ENCODE measurements around the gene VTI1A.

The VTI1A gene

DNA sequence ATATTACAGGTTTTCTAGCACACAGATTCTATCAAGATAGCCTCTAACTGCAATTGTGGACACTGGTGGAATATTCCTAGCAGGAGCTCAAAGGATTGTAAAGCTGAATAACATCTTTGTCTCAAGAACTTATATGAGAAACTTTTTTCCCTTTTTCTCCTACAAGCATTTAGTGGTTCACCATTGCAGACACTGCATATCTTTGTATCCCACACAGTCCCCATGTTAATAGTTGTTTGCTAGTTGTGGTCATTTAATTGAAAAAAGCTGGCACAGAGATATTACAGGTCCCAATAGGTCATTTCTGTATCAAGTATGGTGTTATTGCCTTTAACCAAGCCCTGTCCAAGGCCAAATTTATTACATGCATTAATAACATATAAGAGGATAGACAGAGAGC lies 276.9 kb downstream of the VTI1A start:
- Histone ChIP-seq H3K79me2 (ENCODE audit: insufficient read depth, low read length) (no peaks in the 10 kb centered on the region), H3K9me3 (ENCODE audit: insufficient read depth, low read depth, low read length) (no peaks in the 10 kb centered on the region), H3K9ac (ENCODE audit: low read depth, low read length, poor library complexity, severe bottlenecking) (no peak overlapping the region), H3F3A (ENCODE audit: low read depth) (no peaks in the 10 kb centered on the region), H3K27me3 (ENCODE audit: insufficient read depth, low read length, poor library complexity, severe bottlenecking) (no peaks in the 10 kb centered on the region), H3K36me3 (ENCODE audit: insufficient read depth, low read length) (no peaks in the 10 kb centered on the region), H3K4me1 (ENCODE audit: insufficient read depth, low read length, poor library complexity, severe bottlenecking) (no peaks in the 10 kb centered on the region), H3K4me2 (ENCODE audit: low read depth, low read length, poor library complexity, severe bottlenecking) (no peak overlapping the region), H3K4me3 (ENCODE audit: low read length, poor library complexity, severe bottlenecking) (no peak overlapping the region), H4K20me1 (ENCODE audit: insufficient read depth, low read length, poor library complexity, severe bottlenecking) (no peaks in the 10 kb centered on the region), H3K9me2 (replicated peaks; ENCODE audit: low read depth, low read length) (no peaks in the 10 kb centered on the region), H2AFZ (ENCODE audit: low read length) (no peak overlapping the region)
- TF ChIP-seq EZH2phosphoT487 (IDR thresholded peaks at IDR 0.05; ENCODE audit: borderline replicate concordance) = no peak
- TF ChIP-seq, protein P1, sequence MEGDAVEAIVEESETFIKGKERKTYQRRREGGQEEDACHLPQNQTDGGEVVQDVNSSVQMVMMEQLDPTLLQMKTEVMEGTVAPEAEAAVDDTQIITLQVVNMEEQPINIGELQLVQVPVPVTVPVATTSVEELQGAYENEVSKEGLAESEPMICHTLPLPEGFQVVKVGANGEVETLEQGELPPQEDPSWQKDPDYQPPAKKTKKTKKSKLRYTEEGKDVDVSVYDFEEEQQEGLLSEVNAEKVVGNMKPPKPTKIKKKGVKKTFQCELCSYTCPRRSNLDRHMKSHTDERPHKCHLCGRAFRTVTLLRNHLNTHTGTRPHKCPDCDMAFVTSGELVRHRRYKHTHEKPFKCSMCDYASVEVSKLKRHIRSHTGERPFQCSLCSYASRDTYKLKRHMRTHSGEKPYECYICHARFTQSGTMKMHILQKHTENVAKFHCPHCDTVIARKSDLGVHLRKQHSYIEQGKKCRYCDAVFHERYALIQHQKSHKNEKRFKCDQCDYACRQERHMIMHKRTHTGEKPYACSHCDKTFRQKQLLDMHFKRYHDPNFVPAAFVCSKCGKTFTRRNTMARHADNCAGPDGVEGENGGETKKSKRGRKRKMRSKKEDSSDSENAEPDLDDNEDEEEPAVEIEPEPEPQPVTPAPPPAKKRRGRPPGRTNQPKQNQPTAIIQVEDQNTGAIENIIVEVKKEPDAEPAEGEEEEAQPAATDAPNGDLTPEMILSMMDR (conservative IDR thresholded peaks at IDR 0.05; ENCODE audit: low read length) = no peak

DNA sequence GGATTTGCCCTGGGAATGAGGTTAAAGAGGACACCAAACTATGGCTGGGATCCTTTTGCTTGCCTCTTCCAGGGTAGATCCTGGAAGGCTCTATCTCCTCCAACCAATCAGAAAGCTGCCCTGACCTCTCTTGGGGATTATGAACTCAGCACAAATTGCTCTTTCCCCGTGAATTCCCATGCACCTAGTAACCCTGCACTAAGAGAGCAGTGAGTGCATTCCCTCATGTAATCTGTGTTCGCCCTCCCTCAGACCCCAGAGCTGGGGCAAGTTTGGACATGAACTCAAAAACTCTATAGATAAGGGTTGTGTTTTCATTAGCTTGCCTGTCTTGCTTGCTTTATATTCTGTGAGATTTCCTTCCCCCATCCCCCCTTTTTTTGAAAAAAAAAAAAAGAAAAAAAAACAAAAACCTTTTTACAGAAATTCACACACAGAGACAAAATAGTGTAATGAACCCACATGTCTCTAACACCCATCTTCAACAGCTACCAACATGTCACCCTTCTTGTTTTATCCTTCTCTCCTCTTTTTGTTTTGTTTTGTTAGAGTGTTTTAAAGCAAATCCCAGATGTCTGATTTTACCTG lies 277.5 kb downstream of the VTI1A start:
- no peak overlapping the region for H2AFZ ChIP-seq (ENCODE audit: low read length)
- no peaks in the 10 kb centered on the region for H3K27me3 ChIP-seq (ENCODE audit: insufficient read depth, low read length, poor library complexity, severe bottlenecking)
- no peaks in the 10 kb centered on the region for H3K9me3 ChIP-seq (ENCODE audit: insufficient read depth, low read depth, low read length)
- TF ChIP-seq, protein P1 (conservative IDR thresholded peaks at IDR 0.05; ENCODE audit: low read length) = no peak
- no peak for TF ChIP-seq EZH2phosphoT487 (IDR thresholded peaks at IDR 0.05; ENCODE audit: borderline replicate concordance)
- no peaks in the 10 kb centered on the region for H3K36me3 ChIP-seq (ENCODE audit: insufficient read depth, low read length)
- no peaks in the 10 kb centered on the region for H3F3A ChIP-seq (ENCODE audit: low read depth)
- H3K4me2 ChIP-seq (ENCODE audit: low read depth, low read length, poor library complexity, severe bottlenecking) = no peak overlapping the region
- H3K79me2 ChIP-seq (ENCODE audit: insufficient read depth, low read length) = no peaks in the 10 kb centered on the region
- no peaks in the 10 kb centered on the region for H3K9me2 ChIP-seq (replicated peaks; ENCODE audit: low read depth, low read length)
- H3K4me3 ChIP-seq (ENCODE audit: low read length, poor library complexity, severe bottlenecking) = no peak overlapping the region
- H3K9ac ChIP-seq (ENCODE audit: low read depth, low read length, poor library complexity, severe bottlenecking) = no peak overlapping the region
- H3K4me1 ChIP-seq (ENCODE audit: insufficient read depth, low read length, poor library complexity, severe bottlenecking) = no peaks in the 10 kb centered on the region
- no peaks in the 10 kb centered on the region for H4K20me1 ChIP-seq (ENCODE audit: insufficient read depth, low read length, poor library complexity, severe bottlenecking)

DNA sequence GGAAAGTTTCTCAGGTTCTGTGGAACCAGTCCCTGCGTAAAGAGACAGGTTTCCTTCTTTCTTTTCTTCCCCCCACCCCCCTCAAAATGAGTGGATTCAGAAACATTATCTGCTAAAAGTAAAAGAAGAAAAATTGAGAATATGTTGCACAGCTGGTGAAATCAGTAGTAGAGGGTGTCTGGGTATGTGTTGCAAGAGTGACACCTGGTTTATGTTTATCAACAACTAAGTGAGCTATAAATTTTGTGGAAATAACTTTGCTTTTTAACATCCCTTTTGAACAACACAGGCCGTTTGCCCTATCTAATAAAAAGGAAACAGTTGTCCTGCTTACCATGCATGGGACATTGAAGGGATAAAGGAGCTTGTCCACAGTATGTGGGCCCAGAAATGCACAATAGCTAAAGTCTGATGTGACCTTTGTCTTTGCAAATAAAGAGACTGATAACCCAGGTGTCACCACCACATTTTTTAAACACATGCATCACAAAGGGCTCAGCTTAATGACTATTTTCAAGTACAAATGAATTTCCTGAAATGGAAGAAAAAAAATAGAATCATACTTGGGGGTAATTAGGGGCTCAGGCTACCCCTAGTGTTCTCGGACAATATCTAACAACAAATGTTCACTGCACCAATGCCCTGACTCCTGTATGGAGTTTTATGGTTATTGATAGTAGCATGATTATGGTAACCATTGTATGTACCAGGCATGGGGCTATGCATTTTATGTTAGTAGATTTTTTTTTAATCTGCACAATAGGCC lies 281.3 kb downstream of the VTI1A start:
- H4K20me1 ChIP-seq (ENCODE audit: insufficient read depth, low read length, poor library complexity, severe bottlenecking) = no peaks in the 10 kb centered on the region
- no peaks in the 10 kb centered on the region for H3K9me3 ChIP-seq (ENCODE audit: insufficient read depth, low read depth, low read length)
- peaks cover 11% of the 10 kb centered on the region for H3K4me1 ChIP-seq (ENCODE audit: insufficient read depth, low read length, poor library complexity, severe bottlenecking)
- no peaks in the 10 kb centered on the region for H3K36me3 ChIP-seq (ENCODE audit: insufficient read depth, low read length)
- H3K79me2 ChIP-seq (ENCODE audit: insufficient read depth, low read length) = no peaks in the 10 kb centered on the region
- no peaks in the 10 kb centered on the region for H3K9me2 ChIP-seq (replicated peaks; ENCODE audit: low read depth, low read length)
- no peak overlapping the region for H3K9ac ChIP-seq (ENCODE audit: low read depth, low read length, poor library complexity, severe bottlenecking)
- H3K27me3 ChIP-seq (ENCODE audit: insufficient read depth, low read length, poor library complexity, severe bottlenecking) = no peaks in the 10 kb centered on the region
- TF ChIP-seq EZH2phosphoT487 (IDR thresholded peaks at IDR 0.05; ENCODE audit: borderline replicate concordance) = no peak
- TF ChIP-seq, protein P1 (conservative IDR thresholded peaks at IDR 0.05; ENCODE audit: low read length) = no peak
- H3F3A ChIP-seq (ENCODE audit: low read depth) = no peaks in the 10 kb centered on the region
- no peak overlapping the region for H3K4me2 ChIP-seq (ENCODE audit: low read depth, low read length, poor library complexity, severe bottlenecking)
- H3K4me3 ChIP-seq (ENCODE audit: low read length, poor library complexity, severe bottlenecking) = no peak overlapping the region
- H2AFZ ChIP-seq (ENCODE audit: low read length) = no peak overlapping the region

Data from Loucy (cell line).